Psoas muscle (tissue), 8 donors: ENCODE measurements around the gene VIM. TPM values are rescaled to one million over a fixed set of nuclear protein-coding genes. Genes with fewer than 3 reads are reported as not detected.

Source experiments
- ATAC-seq, 4 donors: fragments of 200-7000 bp; cut with Tn5 transposase; one replicate each; pipeline ENCODE4 v1.9.1; 2020; ENCODE audit warnings: moderate library complexity in 3 of 4, mild to moderate bottlenecking in 2 of 4
- DNase-seq, 2 donors: peaks; one replicate each; pipeline ENCODE4 v3.0.0-alpha.2; 2020
- H3K27ac ChIP-seq: fragments of 200-600 bp; one replicate; pipeline ENCODE4 v1.8.0; 2022
- H3K27me3 ChIP-seq, 3 donors: fragments of 200-600 bp in 1 of 3; one replicate each; pipeline versions ENCODE4 v1.6.1 to v1.8.0; 2013 to 2022; ENCODE audit warnings: low read length in 2 of 3, mild to moderate bottlenecking in 2 of 3, moderate library complexity in 1 of 3; ENCODE audit not compliant: insufficient read depth in 3 of 3
- H3K36me3 ChIP-seq, 2 donors: fragments of 200-600 bp in 1 of 2; one replicate each; pipeline versions ENCODE4 v1.6.1 to v1.8.0; 2013 to 2022; ENCODE audit warnings: low read depth in 1 of 2, mild to moderate bottlenecking in 1 of 2, moderate library complexity in 1 of 2; ENCODE audit not compliant: insufficient read depth in 1 of 2
- H3K4me1 ChIP-seq: fragments of 200-600 bp; one replicate; pipeline ENCODE4 v1.8.0; 2022
- H3K4me3 ChIP-seq: fragments of 200-600 bp; one replicate; pipeline ENCODE4 v1.8.0; 2022; ENCODE audit warnings: mild to moderate bottlenecking
- H3K9me3 ChIP-seq: fragments of 200-600 bp; one replicate; pipeline ENCODE4 v1.8.0; 2022
- WGBS, 3 donors: extraction: QIAGEN DNeasy Blood & Tissue Kit; methylation state at CpG; one replicate each; pipeline versions ENCODE4 v1.1.6 to v1.1.7; 2013; 5-methylcytosine and 5-hydroxymethylcytosine counted together
- intact Hi-C, 2 donors: fragments of 100-400 bp; cut with DNase I; formaldehyde crosslinking; loops; one replicate each; pipeline versions ENCODE4 v1.11.0 to v1.14.2; 2022
- polyA plus RNA-seq, 3 donors: library from polyadenylated mRNA; stranded (reverse); fragments of 200-250 nt; gene quantifications; one replicate each; pipeline ENCODE4 v1.2.3, GENCODE V29; 2013
- total RNA-seq, 4 donors: library from RNA; stranded (reverse); fragmentation: NEBNext Ultra II Directional in 2 of 4; extraction: Animal tissue kit (Norgen Biotek cat#: 25700) in 2 of 4; gene quantifications; one replicate each; pipeline versions ENCODE4 v1.2.1 to v1.2.4, GENCODE V29; 2021 to 2023
- TF ChIP-seq, protein P1 (sequence below): fragments of 200-600 bp; IDR thresholded peaks from one replicate; pipeline ENCODE4 v1.8.0; 2022; ENCODE audit warnings: antibody characterized with exemption
- donor health status: healthy with polysubstance abuse.
- donor health status: DM: no; HTN: no; CAD: no; lungs with moderate emphysema.
- donor health status: Bipolar disorder and iron deficiency.
- donor health status: healthy.
- donor health status: DM: yes; HTN: yes; CAD: no.
- donor health status: DM: no; HTN: no; CAD: no.
- donor health status: DM: no; HTN: no; CAD: no.
- donor health status: DM: yes; HTN: yes; CAD: no.

Gene VIM
- total and polyA plus RNA-seq, 7 donors: 126 to 443 (median 197) TPM

DNA sequence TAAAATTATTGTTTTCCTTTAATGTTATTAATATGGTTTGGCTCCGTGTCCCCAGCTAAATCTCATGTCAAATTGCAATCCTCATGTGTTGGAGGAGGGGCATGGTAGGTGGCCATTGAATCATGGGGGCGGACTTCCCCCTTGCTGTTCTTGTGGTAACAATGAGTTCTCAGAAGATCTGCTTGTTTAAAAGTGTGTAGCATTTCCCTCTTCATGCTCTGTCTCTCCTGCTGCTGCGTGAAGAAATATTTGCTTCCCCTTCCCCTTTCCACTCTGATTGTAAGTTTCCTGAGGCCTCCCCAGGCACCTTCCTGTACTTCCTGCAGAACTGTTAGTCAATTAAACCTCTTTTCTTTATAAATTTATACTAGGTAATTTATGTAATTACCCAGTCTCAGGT lies 27.5 kb downstream of the VIM start:
- TF ChIP-seq, protein P1, sequence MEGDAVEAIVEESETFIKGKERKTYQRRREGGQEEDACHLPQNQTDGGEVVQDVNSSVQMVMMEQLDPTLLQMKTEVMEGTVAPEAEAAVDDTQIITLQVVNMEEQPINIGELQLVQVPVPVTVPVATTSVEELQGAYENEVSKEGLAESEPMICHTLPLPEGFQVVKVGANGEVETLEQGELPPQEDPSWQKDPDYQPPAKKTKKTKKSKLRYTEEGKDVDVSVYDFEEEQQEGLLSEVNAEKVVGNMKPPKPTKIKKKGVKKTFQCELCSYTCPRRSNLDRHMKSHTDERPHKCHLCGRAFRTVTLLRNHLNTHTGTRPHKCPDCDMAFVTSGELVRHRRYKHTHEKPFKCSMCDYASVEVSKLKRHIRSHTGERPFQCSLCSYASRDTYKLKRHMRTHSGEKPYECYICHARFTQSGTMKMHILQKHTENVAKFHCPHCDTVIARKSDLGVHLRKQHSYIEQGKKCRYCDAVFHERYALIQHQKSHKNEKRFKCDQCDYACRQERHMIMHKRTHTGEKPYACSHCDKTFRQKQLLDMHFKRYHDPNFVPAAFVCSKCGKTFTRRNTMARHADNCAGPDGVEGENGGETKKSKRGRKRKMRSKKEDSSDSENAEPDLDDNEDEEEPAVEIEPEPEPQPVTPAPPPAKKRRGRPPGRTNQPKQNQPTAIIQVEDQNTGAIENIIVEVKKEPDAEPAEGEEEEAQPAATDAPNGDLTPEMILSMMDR: no peak
- Histone ChIP-seq H3K36me3 (no peaks in the 10 kb centered on the region), H3K27ac (no peak overlapping the region), H3K4me1 (no peaks in the 10 kb centered on the region), H3K9me3 (no peaks in the 10 kb centered on the region), H3K4me3 (no peak overlapping the region), H3K27me3 (no peaks in the 10 kb centered on the region)
- WGBS, 3 donors: 60 to 82% (median 68%) methylated on average over 3 of the region's 3 CpGs
- intact Hi-C loops: loop anchor here (5.0 kb wide), 1 partner anchor 428 kb away; no protein-coding TSS in a partner anchor
- ATAC-seq (no peak), DNase-seq (no peak)

DNA sequence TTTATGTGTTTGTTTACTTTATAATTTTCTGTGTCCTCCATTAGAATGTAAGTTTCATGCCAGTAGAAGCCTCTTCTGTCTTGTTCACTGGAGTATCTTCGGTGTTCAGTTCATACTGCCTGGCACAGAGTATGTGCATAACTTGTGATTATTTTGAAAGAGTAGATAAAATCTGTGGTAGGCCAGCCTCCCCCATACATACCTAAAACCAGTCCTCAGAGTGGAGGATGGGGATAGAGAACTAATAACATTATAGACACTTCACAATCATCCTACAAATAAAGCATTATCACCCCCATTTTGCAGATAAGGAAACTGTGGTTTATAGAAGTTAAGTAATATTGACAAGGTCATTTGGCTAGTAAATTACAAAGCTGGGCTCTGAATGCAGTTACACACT lies 28.0 kb downstream of the VIM start:
- 82 to 95% (median 85%) methylated on average over 1 of the region's 1 CpG for WGBS, 3 donors
- H3K27ac ChIP-seq: no peak overlapping the region
- H3K9me3 ChIP-seq: no peaks in the 10 kb centered on the region
- no peak for ATAC-seq
- intact Hi-C loops: loop anchor here (2.0 to 5.0 kb wide), 2 partner anchors 413 to 429 kb away; no protein-coding TSS in a partner anchor
- no peak for DNase-seq
- no peak overlapping the region for H3K4me3 ChIP-seq
- no peaks in the 10 kb centered on the region for H3K27me3 ChIP-seq
- TF ChIP-seq, protein P1: no peak
- no peaks in the 10 kb centered on the region for H3K36me3 ChIP-seq
- no peaks in the 10 kb centered on the region for H3K4me1 ChIP-seq

DNA sequence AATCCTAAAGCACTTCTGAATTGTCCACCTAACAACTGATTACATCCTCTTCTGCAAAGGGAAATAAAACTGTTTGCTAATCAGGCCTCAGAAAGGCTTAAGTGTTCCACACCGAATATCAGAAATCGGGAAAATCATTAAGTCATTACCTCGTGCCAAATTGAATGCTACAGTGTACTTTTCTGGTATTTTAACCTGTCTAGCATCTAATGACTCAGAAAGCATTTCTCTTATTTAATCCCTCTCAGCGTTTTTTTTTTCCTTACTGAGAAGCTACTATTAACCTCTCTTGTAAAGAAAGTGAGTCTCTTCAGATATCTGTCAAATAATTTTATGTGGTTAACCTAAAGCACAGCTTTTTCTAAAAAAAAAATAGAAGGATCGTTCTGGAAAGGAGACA lies 28.6 kb downstream of the VIM start:
- no peak for DNase-seq
- Histone ChIP-seq H3K27ac (no peak overlapping the region), H3K9me3 (no peaks in the 10 kb centered on the region), H3K27me3 (no peaks in the 10 kb centered on the region), H3K36me3 (no peaks in the 10 kb centered on the region), H3K4me1 (no peaks in the 10 kb centered on the region), H3K4me3 (no peak overlapping the region)
- 63 to 65% (median 65%) methylated on average over 5 of the region's 5 CpGs for whole genome bisulfite sequencing, 3 donors
- TF ChIP-seq, protein P1: no peak
- ATAC-seq: no peak
- intact Hi-C loops: loop anchor here (1.0 to 5.0 kb wide), 3 partner anchors 414 to 429 kb away; no protein-coding TSS in a partner anchor

DNA sequence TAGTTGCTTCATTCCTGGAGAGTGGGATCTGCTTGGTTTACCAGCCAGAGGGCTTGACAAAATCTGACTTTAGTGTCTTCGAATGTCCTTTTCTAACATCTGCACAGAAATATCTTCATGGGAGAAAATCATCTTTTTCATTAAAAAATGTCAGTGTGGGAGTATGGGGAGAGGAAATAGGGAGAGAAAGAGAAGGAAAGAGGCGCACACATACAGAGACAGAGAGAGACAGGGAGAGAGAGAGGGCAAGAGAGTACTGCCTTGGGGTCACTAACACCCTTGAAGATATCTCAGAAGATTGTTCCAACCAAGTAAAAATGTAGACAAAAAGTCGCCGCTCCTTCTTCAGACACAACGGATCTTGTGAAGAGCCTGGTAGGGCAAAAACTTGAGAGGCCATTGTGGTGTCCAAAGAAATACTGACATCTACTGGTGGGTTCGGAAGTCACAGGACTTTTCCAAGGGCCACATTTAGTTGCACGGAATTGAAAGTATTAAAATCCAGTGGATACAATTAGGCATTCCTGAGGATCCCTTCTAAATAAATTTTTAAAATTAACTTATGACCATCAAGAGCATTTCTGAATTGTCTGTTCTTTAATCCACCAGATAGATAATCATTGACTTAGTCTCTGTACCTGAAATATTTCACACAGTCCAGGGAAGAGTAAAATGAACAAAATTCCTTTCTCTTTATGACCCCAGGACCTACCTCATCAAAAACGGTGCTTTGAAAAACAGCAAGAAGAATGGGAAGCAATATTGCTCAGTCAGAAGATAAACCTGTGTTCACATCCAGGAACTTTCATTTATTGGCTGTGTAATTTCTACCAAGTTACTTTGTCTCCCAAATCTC lies 29.7 kb downstream of the VIM start:
- Histone ChIP-seq H3K36me3 (no peaks in the 10 kb centered on the region), H3K9me3 (peaks cover 8% of the 10 kb centered on the region), H3K27ac (no peak overlapping the region), H3K27me3 (no peaks in the 10 kb centered on the region), H3K4me3 (peak overlapping the region; percentile 28), H3K4me1 (no peaks in the 10 kb centered on the region)
- no peak for DNase-seq
- TF ChIP-seq, protein P1: peak; percentile 86
- intact Hi-C loops: loop anchor here (1.0 to 5.0 kb wide), 3 partner anchors 415 to 430 kb away; no protein-coding TSS in a partner anchor
- peak; percentile 72 to 96 (median 80) for ATAC-seq
- WGBS, 3 donors: 8 to 14% (median 10%) methylated on average over 8 of the region's 8 CpGs
